ENCODE results near the gene UCKL1.

- TF ChIP-seq POLR2AphosphoS5 (IDR thresholded peaks at IDR 0.05) (no peak), CTCF (IDR thresholded peaks at IDR 0.05) (no peak), EP300 (IDR thresholded peaks at IDR 0.05) (no peak)
Measured at GRCh38 chr20:63926298-63926697, 29.9 kb downstream of the UCKL1 start.
